ENCODE results near the gene PRUNE1.

DNA sequence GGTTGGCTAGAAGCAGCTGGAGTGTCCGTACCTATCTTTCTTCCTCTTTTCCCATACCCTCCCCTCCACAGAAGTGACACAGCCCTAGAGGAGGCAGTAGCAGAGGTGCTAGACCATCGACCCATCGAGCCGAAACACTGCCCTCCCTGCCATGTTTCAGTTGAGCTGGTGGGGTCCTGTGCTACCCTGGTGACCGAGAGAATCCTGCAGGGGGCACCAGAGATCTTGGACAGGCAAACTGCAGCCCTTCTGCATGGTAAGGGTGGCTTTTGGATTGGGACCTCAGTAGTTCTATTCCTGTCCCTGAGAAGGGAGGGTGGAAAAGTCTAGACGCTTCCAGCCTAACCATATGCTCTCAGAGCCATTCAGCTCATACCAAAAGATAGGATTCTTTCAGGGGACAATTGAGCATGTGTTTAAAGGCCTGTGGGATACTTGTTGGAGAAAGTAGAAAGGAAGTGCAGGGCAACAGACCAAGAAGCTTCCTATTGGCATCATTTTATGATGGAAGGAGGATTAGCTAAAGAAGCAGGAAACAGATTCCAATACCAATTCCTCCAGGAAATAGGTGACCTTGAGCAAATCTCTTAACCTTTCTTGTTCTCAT, 16.4 kb downstream of the PRUNE1 start:
- TF ChIP-seq POLR2A (IDR thresholded peaks at IDR 0.05) (no peak), POLR2AphosphoS5 (IDR thresholded peaks at IDR 0.05) (no peak)
